Fibroblast of the aortic adventitia (primary cell): Measurements from ENCODE around the gene ODAM. TPM values are rescaled to one million over a fixed set of nuclear protein-coding genes. Genes with fewer than 3 reads are reported as not detected.
"Not testable (repeated sequence)": the region's sequence is repeated elsewhere in the genome, so short reads cannot be mapped to it uniquely, and the experiment has no call there.

Experiments
- DNase-seq: peaks from one replicate; pipeline ENCODE4 v3.0.0-alpha.2; 2010; ENCODE audit warnings: low read depth
- H3K4me3 ChIP-seq: 2 replicates; pipeline ENCODE4 v1.5.1; 2011; ENCODE audit warnings: low read depth, mild to moderate bottlenecking, control low read depth, low read length, moderate library complexity
- total RNA-seq: library from RNA; depleted of rRNA; stranded (reverse); fragments of >200 nt; gene quantifications from 2 replicates; pipeline ENCODE4 v1.2.3, GENCODE V29; 2012; ENCODE audit warnings: low replicate concordance
- TF ChIP-seq, protein P1 (sequence below): IDR thresholded peaks from 2 replicates; pipeline ENCODE4 v1.5.1; 2011; ENCODE audit warnings: mild to moderate bottlenecking, low read length, control low read depth, inconsistent platforms; ENCODE audit not compliant: insufficient read depth

Gene ODAM
- total RNA-seq, 1 donor = not detected

- DNase-seq = no peak
- no peak overlapping the region for H3K4me3 ChIP-seq
- TF ChIP-seq, protein P1, sequence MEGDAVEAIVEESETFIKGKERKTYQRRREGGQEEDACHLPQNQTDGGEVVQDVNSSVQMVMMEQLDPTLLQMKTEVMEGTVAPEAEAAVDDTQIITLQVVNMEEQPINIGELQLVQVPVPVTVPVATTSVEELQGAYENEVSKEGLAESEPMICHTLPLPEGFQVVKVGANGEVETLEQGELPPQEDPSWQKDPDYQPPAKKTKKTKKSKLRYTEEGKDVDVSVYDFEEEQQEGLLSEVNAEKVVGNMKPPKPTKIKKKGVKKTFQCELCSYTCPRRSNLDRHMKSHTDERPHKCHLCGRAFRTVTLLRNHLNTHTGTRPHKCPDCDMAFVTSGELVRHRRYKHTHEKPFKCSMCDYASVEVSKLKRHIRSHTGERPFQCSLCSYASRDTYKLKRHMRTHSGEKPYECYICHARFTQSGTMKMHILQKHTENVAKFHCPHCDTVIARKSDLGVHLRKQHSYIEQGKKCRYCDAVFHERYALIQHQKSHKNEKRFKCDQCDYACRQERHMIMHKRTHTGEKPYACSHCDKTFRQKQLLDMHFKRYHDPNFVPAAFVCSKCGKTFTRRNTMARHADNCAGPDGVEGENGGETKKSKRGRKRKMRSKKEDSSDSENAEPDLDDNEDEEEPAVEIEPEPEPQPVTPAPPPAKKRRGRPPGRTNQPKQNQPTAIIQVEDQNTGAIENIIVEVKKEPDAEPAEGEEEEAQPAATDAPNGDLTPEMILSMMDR = no peak
Observed at GRCh38 chr4:70187216-70187615, 8.3 kb upstream of the ODAM start.

DNA sequence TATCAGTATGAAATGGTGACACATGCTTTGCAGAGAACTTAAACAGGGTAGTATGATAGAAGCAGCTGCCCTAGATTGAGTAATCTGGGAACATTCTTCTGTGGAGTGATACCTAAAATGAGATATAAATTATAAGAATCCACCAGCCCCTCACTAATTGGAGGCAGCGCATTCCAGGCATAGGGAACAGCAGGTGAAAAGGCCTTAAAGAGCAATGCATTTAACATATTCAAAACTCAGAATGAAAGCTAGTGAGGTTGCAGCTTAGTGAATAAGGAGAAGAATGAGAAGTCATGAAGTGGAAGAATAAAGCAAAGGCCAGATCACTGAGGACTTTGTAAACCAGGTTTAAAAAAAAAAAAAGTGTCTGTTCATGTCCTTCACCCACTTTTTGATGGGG is 4.9 kb upstream of the ODAM start:
- no peak for DNase-seq
- TF ChIP-seq, protein P1 = no peak
- no peak overlapping the region for H3K4me3 ChIP-seq

- no peak overlapping the region for H3K4me3 ChIP-seq
- DNase-seq = no peak
- TF ChIP-seq, protein P1 = no peak
Observed at GRCh38 chr4:70191647-70192046, 3.9 kb upstream of the ODAM start.

DNA sequence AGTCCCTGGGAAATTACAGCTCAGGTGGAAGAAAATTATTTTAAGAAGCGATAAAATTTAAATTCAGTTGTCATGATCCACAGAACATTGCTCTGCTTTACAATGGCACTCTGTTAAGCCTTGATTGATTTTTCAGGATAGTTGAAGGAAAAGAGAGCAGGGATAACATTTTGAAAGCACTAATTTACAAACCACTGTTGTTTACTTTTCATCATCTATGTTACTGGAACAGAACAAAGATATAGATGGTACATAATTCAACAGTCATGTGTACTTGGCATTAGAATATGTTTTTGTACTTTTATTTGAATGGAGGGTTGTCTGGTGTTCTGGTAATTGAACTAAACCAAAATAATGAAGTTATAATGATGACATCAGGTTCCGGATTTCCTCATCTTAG is 2.6 kb upstream of the ODAM start:
- TF ChIP-seq, protein P1 = no peak
- no peak overlapping the region for H3K4me3 ChIP-seq
- DNase-seq = no peak

- DNase-seq = no peak
- TF ChIP-seq, protein P1 = no peak
- no peak overlapping the region for H3K4me3 ChIP-seq
Observed at GRCh38 chr4:70196857-70197256, 1.3 kb downstream of the ODAM start.

- TF ChIP-seq, protein P1 = no peak
- DNase-seq = no peak
- no peak overlapping the region for H3K4me3 ChIP-seq
Observed at GRCh38 chr4:70197842-70198241, 2.3 kb downstream of the ODAM start.

GRCh38 chr4:70203601-70204000 is 8.1 kb downstream of the ODAM start:
- H3K4me3 ChIP-seq = no peak overlapping the region
- TF ChIP-seq, protein P1 = no peak
- no peak for DNase-seq

GRCh38 chr4:70212752-70213151 is 17.2 kb downstream of the ODAM start:
- H3K4me3 ChIP-seq, DNase-seq: not testable (repeated sequence)

GRCh38 chr4:70216109-70216508 is 20.6 kb downstream of the ODAM start:
- not testable (repeated sequence) for H3K4me3 ChIP-seq, DNase-seq

- not testable (repeated sequence) for H3K4me3 ChIP-seq, DNase-seq
Observed at GRCh38 chr4:70216550-70216949, 21.0 kb downstream of the ODAM start.

GRCh38 chr4:70221389-70221788 is 25.9 kb downstream of the ODAM start:
- DNase-seq = not testable (repeated sequence)

More at GRCh38 chr4:70221389-70221788, 25.9 kb downstream of the ODAM start:
- not testable (repeated sequence) for H3K4me3 ChIP-seq
